ENCODE results near the gene ARSG.
"Not testable (repeated sequence)": the region's sequence is repeated elsewhere in the genome, so short reads cannot be mapped to it uniquely, and the experiment has no call there.

ARSG gene

DNA sequence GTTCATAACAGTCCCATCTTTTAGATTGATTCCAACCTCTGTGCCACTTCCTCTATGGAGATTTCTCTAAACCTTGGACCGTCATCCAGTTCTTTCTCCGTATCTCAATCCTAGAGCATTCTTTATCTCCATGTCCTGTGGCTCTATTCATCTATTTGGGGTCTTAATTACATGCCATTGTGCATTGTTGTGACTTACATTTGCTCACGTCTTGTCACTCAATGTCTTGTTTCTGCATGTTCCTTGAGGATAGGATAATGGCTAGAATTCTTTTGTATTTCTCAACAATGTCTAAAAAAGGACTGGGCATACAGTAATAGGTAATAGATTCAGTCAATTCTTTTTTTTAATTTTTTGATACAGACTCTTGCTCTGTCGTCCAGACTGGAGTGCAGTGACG lies 50.2 kb downstream of the ARSG start:
- no peak for DNase-seq

GRCh38 chr17:68343976-68344375 lies 52.7 kb downstream of the ARSG start:
- no peak for DNase-seq

DNA sequence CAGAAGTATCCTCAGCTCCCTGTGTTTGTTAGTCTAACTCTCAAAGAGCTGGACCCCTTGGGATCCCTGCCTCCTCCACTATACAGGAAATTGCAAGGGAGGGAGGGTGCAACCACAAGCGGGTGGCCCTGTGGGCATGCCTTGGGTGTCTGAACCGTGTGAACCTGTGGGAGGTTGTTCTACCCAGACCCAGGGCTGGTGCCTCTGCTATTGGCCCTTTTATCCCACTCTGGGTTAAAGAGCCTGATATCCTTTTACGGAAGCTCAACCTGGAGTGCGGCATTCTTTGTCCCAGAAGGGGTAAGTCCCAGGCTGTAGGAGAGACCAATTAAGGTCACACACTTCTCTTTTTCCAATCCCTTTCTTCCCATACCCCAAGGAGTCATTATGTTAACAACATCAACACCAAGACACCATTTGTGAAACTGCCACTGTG lies 53.4 kb downstream of the ARSG start:
- peak; percentile 60 for DNase-seq

GRCh38 chr17:68346448-68346847 lies 55.2 kb downstream of the ARSG start:
- peak; percentile 65 for DNase-seq

GRCh38 chr17:68347380-68347779 lies 56.1 kb downstream of the ARSG start:
- no peak for DNase-seq

DNA sequence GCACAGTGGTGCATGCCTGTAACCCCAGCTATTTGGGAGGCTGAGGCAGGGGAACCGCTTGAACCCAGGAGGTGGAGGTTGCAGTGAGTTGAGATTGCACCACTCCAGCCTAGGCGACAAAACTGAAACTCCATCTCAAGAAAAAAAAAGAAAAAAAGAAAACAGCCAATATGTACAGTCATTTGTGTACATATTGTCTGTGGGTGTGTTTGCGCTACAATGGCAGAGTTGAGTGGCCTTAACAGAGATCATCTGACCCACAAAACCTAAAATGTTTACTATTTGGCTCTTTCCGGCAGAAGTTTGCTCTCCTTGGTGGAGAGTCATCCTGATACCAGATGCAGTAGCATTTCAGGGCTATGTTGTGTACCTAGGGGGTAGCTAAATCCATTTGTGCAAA lies 57.9 kb downstream of the ARSG start:
- peak; percentile 10 for DNase-seq

GRCh38 chr17:68351395-68351794 lies 60.1 kb downstream of the ARSG start:
- no peak for DNase-seq

DNA sequence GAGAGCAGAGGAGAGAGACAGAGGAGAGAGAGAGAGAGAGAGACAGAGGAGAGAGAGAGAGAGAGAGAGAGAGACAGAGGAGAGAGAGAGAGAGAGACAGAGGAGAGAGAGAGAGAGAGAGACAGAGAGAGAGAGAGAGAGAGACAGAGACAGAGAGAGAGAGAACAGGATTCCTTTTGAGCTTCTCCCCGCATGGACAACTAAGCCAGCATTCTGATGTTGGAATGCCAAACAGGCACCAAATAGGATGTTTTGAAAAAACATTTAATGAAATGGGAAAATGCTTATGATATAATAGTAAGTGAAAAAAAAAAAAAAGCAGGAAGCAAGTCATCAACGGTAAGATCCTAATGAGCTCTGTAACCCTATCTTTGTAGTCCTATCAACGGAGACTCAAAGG lies 60.7 kb downstream of the ARSG start:
- DNase-seq: no peak

- DNase-seq: not testable (repeated sequence)
Measured at GRCh38 chr17:68352671-68353070, 61.4 kb downstream of the ARSG start.

DNA sequence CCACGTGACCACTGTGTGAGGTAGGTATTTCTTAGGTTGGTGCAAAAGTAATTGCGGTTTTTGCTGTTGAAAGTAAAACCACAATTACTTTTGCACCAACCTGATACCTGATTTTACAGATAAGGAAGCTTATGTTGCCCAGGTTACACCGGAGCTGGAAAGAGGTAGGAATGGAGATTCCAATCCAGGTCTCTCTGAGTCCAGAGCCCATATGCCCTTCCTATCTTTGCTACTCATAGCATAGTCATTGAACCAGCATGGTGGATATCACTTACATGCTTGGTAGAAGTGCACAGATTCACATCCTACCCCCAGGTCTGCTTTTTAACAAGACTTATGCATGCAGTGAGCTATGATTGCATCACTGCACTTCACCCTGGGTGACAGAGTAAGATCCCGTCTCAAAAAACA lies 61.8 kb downstream of the ARSG start:
- DNase-seq: peak; percentile 58

DNA sequence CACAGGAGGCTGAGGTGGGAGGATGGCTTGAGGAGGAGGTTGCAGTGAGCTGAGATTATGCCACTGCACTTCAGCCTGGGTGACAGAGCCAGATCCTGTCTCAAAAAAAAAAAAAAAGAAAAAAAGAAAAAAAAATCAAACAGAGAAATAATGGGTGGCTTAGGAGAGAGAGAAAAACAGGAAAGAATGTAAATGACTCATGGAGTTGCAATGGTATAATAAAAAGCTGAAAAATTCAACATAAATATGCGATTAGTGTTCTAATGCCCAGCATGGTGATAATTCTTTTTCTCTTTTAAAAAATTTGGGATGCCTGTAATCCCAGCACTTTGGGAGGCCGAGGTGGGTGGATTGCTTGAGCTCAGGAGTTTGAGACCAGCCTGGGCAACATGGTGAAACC lies 63.0 kb downstream of the ARSG start:
- DNase-seq: not testable (repeated sequence)

GRCh38 chr17:68355108-68355507 lies 63.8 kb downstream of the ARSG start:
- not testable (repeated sequence) for DNase-seq

DNA sequence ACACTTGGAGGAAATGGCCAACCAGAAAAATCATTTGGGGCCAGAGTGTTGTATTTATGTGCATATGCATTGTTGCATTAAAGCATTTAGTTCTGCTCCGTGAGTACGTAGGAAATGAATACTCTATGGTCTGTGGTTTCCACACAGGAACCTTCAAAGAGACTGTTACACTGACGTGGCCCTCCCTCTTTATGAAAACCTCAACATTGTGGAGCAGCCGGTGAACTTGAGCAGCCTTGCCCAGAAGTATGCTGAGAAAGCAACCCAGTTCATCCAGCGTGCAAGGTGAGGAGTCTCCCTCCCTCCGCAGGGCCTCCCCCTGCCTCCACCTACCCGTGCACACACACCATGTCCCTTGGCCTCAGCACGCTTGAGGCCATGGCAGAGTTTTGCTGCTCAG lies 65.2 kb downstream of the ARSG start:
- DNase-seq: peak; percentile 80

GRCh38 chr17:68356949-68357455 lies 65.7 kb downstream of the ARSG start:
- DNase-seq: no peak

DNA sequence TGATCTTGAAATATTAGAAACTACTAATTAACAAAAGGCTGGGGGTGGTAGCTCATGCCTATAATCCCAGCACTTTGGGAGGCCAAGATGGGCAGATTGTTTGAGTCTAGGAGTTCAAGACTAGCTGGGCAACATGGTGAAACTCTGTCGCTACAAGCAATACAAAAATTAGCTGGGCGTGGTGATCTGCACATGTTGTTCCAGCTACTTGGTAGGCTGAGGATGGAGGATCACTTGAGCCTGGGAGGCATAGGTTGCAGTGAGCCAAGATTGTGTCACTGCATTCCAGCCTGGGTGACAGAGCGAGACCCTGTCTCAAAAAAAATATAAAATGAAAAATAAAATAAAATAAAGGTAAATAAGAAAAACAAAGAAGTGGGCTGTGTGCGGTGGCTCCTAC lies 66.6 kb downstream of the ARSG start:
- no peak for DNase-seq

DNA sequence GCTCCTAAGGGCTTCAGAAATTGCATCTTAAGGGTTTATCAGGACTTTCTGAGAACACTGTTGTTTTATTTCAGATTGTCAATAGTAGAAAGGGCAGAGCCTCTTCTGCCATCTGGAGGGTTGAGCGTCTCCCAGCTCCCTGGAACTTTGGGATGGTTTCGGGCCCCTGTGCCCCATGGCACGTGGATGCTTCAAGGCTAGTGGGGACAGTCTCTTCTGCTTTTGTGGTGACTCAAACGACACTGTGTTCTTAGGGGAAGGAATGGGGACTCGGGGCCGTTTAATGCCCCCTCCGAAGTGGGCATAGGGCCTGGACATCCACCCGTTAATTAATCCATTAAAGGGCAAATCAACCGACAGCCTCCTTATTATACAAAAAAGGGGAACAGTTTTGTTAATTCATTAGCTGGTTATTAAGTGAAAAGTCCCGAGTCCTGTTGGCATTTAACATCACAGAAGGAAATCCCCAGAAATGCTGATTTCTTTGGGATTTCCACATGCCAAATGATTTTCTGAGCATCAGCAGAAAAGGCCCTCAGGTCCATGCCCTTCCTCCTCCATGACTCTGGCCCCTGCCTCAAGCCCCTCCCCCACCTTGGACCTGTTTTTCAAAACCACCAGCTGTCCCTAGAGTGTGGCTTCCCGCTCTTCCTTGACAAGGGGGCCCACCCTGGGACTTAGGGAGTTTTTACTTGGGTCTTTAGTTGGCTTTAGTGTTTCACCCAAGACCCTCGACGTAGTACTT lies 68.7 kb downstream of the ARSG start:
- DNase-seq: no peak

DNA sequence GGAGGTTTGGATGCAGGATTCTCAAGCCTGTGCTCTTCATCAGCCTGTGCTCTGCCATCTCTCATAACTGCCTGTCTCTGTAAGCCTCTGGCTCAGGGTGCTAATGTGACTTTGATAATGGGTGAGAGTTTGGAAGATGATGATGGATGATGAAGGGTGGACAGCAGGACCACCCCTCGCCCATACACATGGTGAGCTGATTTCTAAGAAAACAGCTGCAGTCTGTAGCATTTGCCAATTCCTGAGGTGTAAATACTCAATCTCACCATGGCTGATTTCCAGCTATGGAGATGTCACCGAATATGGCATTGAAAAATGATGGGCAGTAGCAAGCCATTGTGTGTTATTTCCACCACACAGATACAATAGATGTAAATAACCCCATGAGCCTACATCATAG lies 74.2 kb downstream of the ARSG start:
- no peak for DNase-seq

- DNase-seq: no peak
Measured at GRCh38 chr17:68368387-68368786, 77.1 kb downstream of the ARSG start.

- DNase-seq: no peak
Measured at GRCh38 chr17:68375566-68375965, 84.3 kb downstream of the ARSG start.

DNA sequence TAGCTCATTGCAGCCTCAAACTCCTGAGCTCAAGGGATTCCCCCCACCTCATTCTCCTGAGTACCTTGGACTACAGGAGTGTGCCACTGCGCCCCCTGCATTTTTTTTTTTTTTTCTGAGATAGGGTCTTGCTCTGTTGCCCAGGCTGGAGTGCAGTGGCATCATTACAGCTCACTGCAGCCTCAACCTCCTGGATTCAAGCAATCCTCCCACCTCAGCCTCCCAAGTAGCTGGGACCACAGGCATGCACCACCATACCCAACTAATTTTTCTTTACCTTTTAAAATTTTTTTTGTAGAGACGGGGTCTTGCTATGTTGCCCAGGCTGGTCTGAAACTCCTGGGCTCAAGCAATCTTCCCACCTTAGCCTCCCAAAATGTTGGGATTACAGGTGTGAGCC lies 84.9 kb downstream of the ARSG start:
- not testable (repeated sequence) for DNase-seq

DNA sequence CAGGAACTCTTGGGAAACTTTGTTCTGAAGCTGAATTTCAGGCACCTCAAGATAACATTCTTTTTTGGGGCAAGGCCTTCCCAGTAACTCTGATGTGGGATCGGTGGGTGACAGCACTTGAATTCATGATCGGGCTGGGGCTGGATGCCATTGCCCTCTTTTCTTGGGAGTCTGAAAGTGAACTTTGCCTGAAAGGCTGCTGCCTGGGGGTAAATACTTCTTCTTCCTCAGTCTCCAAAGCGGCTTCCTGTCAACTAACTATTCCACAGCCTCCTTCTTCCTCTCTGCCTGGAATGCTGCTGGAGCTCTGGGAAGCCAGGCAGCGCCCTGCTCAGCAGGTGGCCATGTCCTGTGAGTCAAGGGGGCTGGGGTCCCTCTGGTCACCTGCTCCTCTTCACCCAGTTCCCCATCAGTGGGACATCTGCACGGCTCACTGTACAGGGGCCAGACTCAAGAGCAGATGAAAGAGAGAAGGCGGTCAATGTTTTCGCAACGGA lies 86.5 kb downstream of the ARSG start:
- DNase-seq: no peak

DNA sequence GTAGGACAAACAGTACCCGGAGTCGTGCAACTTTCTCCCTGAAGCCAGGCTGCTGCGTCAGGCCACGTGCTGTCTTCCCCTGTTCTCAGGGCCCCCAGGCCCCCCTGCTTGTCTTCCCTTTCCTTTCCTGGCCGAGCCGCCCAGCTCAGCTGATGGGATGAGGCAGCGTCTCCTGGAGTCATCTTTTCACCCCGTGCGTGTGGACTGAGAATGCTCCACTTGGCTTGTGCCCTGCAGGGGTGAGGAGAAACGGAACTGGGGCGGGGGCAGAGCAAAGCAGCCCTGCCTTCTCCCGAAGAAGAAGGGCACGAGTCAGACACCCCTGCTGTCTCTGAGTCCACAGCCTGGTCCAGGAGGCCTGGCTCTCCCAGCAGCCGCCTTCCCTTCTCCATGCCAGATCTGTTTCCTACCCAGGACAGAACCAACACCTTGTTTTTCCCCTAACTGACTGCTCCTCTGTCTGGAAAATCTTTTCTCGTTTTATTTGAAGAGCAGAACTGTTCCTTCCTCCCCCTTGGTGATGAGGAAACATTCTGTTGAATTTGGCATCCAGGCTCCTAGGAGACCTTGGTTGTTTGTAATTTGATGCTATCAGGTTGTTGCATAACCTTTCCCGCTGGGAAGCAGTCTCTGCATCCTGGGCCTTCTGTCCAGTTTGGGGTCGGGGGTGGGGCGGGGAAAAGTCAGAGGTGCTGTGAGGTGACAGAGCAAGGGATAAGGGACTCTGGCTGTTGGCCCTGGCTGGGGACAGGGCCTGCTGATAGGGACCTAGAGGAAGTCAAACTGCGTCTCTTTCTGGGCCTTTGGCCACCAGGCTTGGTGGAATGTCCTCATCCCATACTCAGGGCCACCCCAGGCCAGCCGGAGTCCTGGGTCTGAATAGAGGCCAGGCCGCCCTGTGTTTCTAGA lies 87.2 kb downstream of the ARSG start:
- no peak for DNase-seq

- DNase-seq: no peak
Measured at GRCh38 chr17:68379177-68379510, 87.8 kb downstream of the ARSG start.

Measured in CD4-positive, alpha-beta T cell treated with Interleukin-21 for 1 hour (primary cell).